Psoas muscle (tissue), 8 donors: ENCODE measurements around the gene ASPHD1. TPM values are rescaled to one million over a fixed set of nuclear protein-coding genes. Genes with fewer than 3 reads are reported as not detected.

ENCODE experiments used
- ATAC-seq, 4 donors: fragments of 200-7000 bp; cut with Tn5 transposase; one replicate each; pipeline ENCODE4 v1.9.1; 2020; ENCODE audit warnings: moderate library complexity in 3 of 4, mild to moderate bottlenecking in 2 of 4
- DNase-seq, 2 donors: peaks; one replicate each; pipeline ENCODE4 v3.0.0-alpha.2; 2020
- H3K27ac ChIP-seq: fragments of 200-600 bp; one replicate; pipeline ENCODE4 v1.8.0; 2022
- H3K27me3 ChIP-seq, 3 donors: fragments of 200-600 bp in 1 of 3; one replicate each; pipeline versions ENCODE4 v1.6.1 to v1.8.0; 2013 to 2022; ENCODE audit warnings: low read length in 2 of 3, mild to moderate bottlenecking in 2 of 3, moderate library complexity in 1 of 3; ENCODE audit not compliant: insufficient read depth in 3 of 3
- H3K36me3 ChIP-seq, 2 donors: fragments of 200-600 bp in 1 of 2; one replicate each; pipeline versions ENCODE4 v1.6.1 to v1.8.0; 2013 to 2022; ENCODE audit warnings: low read depth in 1 of 2, mild to moderate bottlenecking in 1 of 2, moderate library complexity in 1 of 2; ENCODE audit not compliant: insufficient read depth in 1 of 2
- H3K4me1 ChIP-seq: fragments of 200-600 bp; one replicate; pipeline ENCODE4 v1.8.0; 2022
- H3K4me3 ChIP-seq: fragments of 200-600 bp; one replicate; pipeline ENCODE4 v1.8.0; 2022; ENCODE audit warnings: mild to moderate bottlenecking
- H3K9me3 ChIP-seq: fragments of 200-600 bp; one replicate; pipeline ENCODE4 v1.8.0; 2022
- WGBS, 3 donors: extraction: QIAGEN DNeasy Blood & Tissue Kit; methylation state at CpG; one replicate each; pipeline versions ENCODE4 v1.1.6 to v1.1.7; 2013; 5-methylcytosine and 5-hydroxymethylcytosine counted together
- intact Hi-C, 2 donors: fragments of 100-400 bp; cut with DNase I; formaldehyde crosslinking; loops; one replicate each; pipeline versions ENCODE4 v1.11.0 to v1.14.2; 2022
- polyA plus RNA-seq, 3 donors: library from polyadenylated mRNA; stranded (reverse); fragments of 200-250 nt; gene quantifications; one replicate each; pipeline ENCODE4 v1.2.3, GENCODE V29; 2013
- total RNA-seq, 4 donors: library from RNA; stranded (reverse); fragmentation: NEBNext Ultra II Directional in 2 of 4; extraction: Animal tissue kit (Norgen Biotek cat#: 25700) in 2 of 4; gene quantifications; one replicate each; pipeline versions ENCODE4 v1.2.1 to v1.2.4, GENCODE V29; 2021 to 2023
- TF ChIP-seq, protein P1 (sequence below): fragments of 200-600 bp; IDR thresholded peaks from one replicate; pipeline ENCODE4 v1.8.0; 2022; ENCODE audit warnings: antibody characterized with exemption
- donor health status: healthy with polysubstance abuse.
- donor health status: DM: no; HTN: no; CAD: no; lungs with moderate emphysema.
- donor health status: Bipolar disorder and iron deficiency.
- donor health status: healthy.
- donor health status: DM: yes; HTN: yes; CAD: no.
- donor health status: DM: no; HTN: no; CAD: no.
- donor health status: DM: no; HTN: no; CAD: no.
- donor health status: DM: yes; HTN: yes; CAD: no.

ASPHD1 gene
- total and polyA plus RNA-seq, 7 donors: 0.04 to 0.23 (median 0.14) TPM; not detected in 3

GRCh38 chr16:29893553-29893952 is 6.7 kb upstream of the ASPHD1 start:
- DNase-seq (no peak), ATAC-seq (no peak)
- 83 to 89% (median 88%) methylated on average over 3 of the region's 3 CpGs for WGBS, 3 donors
- intact Hi-C loops: no loop called here
- no peaks in the 10 kb centered on the region for H3K36me3 ChIP-seq
- TF ChIP-seq, protein P1, sequence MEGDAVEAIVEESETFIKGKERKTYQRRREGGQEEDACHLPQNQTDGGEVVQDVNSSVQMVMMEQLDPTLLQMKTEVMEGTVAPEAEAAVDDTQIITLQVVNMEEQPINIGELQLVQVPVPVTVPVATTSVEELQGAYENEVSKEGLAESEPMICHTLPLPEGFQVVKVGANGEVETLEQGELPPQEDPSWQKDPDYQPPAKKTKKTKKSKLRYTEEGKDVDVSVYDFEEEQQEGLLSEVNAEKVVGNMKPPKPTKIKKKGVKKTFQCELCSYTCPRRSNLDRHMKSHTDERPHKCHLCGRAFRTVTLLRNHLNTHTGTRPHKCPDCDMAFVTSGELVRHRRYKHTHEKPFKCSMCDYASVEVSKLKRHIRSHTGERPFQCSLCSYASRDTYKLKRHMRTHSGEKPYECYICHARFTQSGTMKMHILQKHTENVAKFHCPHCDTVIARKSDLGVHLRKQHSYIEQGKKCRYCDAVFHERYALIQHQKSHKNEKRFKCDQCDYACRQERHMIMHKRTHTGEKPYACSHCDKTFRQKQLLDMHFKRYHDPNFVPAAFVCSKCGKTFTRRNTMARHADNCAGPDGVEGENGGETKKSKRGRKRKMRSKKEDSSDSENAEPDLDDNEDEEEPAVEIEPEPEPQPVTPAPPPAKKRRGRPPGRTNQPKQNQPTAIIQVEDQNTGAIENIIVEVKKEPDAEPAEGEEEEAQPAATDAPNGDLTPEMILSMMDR: no peak
- H3K27me3 ChIP-seq: peaks cover 0 to 17% (median 2%) of the 10 kb centered on the region in 3 donors
- no peak overlapping the region for H3K27ac ChIP-seq
- no peaks in the 10 kb centered on the region for H3K9me3 ChIP-seq
- H3K4me1 ChIP-seq: no peaks in the 10 kb centered on the region
- H3K4me3 ChIP-seq: no peak overlapping the region

DNA sequence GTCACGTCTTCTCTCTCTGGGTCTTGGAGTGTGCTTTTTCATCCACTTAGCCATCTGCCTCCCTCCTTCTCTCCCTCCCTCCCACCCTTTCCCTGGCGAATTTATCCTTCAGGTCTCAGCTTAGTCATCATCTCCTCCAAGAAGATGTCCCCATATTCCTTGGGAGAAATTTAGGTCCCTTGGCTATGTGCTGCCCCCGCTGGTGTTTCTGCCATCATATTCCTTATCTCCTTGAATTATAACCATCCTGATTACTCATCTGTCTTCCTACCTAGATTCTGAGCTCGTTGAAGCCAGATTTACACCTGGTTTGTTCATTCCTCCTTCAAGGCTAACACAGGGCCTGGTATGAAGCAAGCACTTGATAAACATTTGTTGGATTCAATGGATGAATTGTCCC is 5.9 kb upstream of the ASPHD1 start:
- TF ChIP-seq, protein P1: no peak
- H3K4me1 ChIP-seq: no peaks in the 10 kb centered on the region
- no peak overlapping the region for H3K4me3 ChIP-seq
- no peaks in the 10 kb centered on the region for H3K36me3 ChIP-seq
- no peak for DNase-seq
- no peaks in the 10 kb centered on the region for H3K9me3 ChIP-seq
- peaks cover 0 to 23% (median 2%) of the 10 kb centered on the region in 3 donors for H3K27me3 ChIP-seq
- ATAC-seq: no peak
- H3K27ac ChIP-seq: no peak overlapping the region
- 66 to 79% (median 72%) methylated on average over 4 of the region's 4 CpGs for WGBS, 3 donors
- intact Hi-C loops: no loop called here

DNA sequence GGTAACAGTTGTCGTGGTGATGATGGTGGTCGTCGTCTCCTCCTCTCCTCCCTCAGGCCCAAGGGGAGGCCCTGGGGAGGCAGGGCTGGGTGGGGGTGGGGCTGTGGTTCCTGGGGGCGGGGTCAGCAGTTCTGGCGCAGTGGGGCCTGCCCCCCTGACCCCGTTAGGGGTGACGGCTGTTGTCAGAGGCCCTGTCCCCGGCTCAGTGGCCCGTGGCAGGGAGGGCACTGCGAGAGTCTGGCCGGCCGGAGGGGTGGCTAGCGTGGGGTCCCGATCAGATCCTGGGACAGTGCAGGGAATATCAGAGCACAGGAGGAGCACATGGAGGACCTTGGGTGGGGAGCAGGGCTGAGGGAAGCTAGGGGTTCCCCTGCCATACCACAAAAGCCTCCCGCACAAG is 3.4 kb upstream of the ASPHD1 start:
- Histone ChIP-seq H3K27ac (no peak overlapping the region), H3K4me3 (no peak overlapping the region), H3K9me3 (no peaks in the 10 kb centered on the region), H3K4me1 (no peaks in the 10 kb centered on the region), H3K27me3 (peaks cover 0 to 46% (median 12%) of the 10 kb centered on the region in 3 donors), H3K36me3 (no peaks in the 10 kb centered on the region)
- TF ChIP-seq, protein P1: no peak
- 21 to 37% (median 28%) methylated on average over 13 to 15 of the region's 15 CpGs for WGBS, 3 donors
- ATAC-seq (no peak), DNase-seq (peak in 1 of 2 donors; percentile 24)
- intact Hi-C loops: no loop called here

DNA sequence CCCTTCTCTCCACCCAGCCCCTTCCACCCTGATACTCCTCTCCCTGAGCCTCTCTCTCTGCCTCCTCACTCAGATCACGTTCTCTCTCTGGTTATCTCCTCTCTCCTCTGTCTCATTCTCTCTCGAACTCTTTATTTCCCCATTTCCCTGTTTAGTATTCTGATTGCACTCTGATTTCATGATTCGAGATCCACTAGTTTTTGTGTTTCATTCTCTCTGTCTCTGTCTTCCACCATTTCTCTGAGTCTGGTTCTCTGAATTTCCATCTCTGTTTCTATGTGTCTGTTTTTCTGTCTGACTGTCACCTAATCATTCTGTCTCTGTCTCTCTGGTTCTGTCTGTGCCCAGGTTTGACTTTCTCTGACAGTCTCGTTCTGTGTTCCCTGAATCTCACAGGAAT is 3.0 kb upstream of the ASPHD1 start:
- intact Hi-C loops: no loop called here
- Histone ChIP-seq H3K27ac (no peak overlapping the region), H3K36me3 (no peaks in the 10 kb centered on the region), H3K4me1 (no peaks in the 10 kb centered on the region), H3K4me3 (no peak overlapping the region), H3K27me3 (peaks cover 0 to 46% (median 12%) of the 10 kb centered on the region in 3 donors), H3K9me3 (no peaks in the 10 kb centered on the region)
- TF ChIP-seq, protein P1: no peak
- DNase-seq (no peak), ATAC-seq (no peak)
- 21 to 58% (median 48%) methylated on average over 4 of the region's 4 CpGs for WGBS, 3 donors

- no peak overlapping the region for H3K4me3 ChIP-seq
- TF ChIP-seq, protein P1: no peak
- no peaks in the 10 kb centered on the region for H3K4me1 ChIP-seq
- 6 to 11% (median 6%) methylated on average over 9 of the region's 9 CpGs for WGBS, 3 donors
- intact Hi-C loops: no loop called here
- H3K9me3 ChIP-seq: no peaks in the 10 kb centered on the region
- no peak overlapping the region for H3K27ac ChIP-seq
- no peaks in the 10 kb centered on the region for H3K36me3 ChIP-seq
- DNase-seq (peak in 1 of 2 donors; percentile 22), ATAC-seq (no peak)
- H3K27me3 ChIP-seq: peaks cover 0 to 46% (median 12%) of the 10 kb centered on the region in 3 donors
Observed at GRCh38 chr16:29898135-29898803, 2.0 kb upstream of the ASPHD1 start.
